Naive B cell (primary cell): ENCODE data around the gene INO80E. TPM values are rescaled to one million over a fixed set of nuclear protein-coding genes. Genes with fewer than 3 reads are reported as not detected.
"Not testable (repeated sequence)": the region's sequence is repeated elsewhere in the genome, so short reads cannot be mapped to it uniquely, and the experiment has no call there.

Source experiments
- ATAC-seq, 2 donors: fragments of 150-1000 bp; cut with Tn5 transposase; 2 replicates each; pipeline ENCODE4 v1.10.0; 2021; ENCODE audit warnings: low read depth in 2 of 2, mild to moderate bottlenecking in 2 of 2, moderate library complexity in 2 of 2
- DNase-seq: peaks from one replicate; pipeline ENCODE4 v3.0.0; 2022
- H3K27ac Mint-ChIP-seq, 6 donors: one replicate each; pipeline ENCODE4 v1.8.0; 2020 to 2022; ENCODE audit warnings: mild to moderate bottlenecking in 6 of 6, mixed read lengths in 6 of 6, moderate library complexity in 5 of 6, inconsistent platforms in 2 of 6
- H3K27me3 Mint-ChIP-seq, 3 donors: one replicate each; pipeline ENCODE4 v1.8.0; 2021 to 2022; ENCODE audit warnings: mixed read lengths in 3 of 3, mild to moderate bottlenecking in 1 of 3
- H3K36me3 Mint-ChIP-seq, 2 donors: one replicate each; pipeline ENCODE4 v1.8.0; 2020 to 2022; ENCODE audit warnings: mixed read lengths in 2 of 2, inconsistent platforms in 1 of 2, mild to moderate bottlenecking in 1 of 2
- H3K4me1 Mint-ChIP-seq, 3 donors: one replicate each; pipeline ENCODE4 v1.8.0; 2020 to 2022; ENCODE audit warnings: mixed read lengths in 3 of 3, inconsistent platforms in 1 of 3, mild to moderate bottlenecking in 1 of 3, moderate library complexity in 1 of 3
- H3K4me3 Mint-ChIP-seq, 8 donors: one replicate each; pipeline ENCODE4 v1.8.0; 2020 to 2022; ENCODE audit warnings: mild to moderate bottlenecking in 8 of 8, mixed read lengths in 8 of 8, moderate library complexity in 8 of 8, inconsistent platforms in 2 of 8
- H3K9me3 Mint-ChIP-seq, 7 donors: one replicate each; pipeline ENCODE4 v1.8.0; 2020 to 2022; ENCODE audit warnings: mixed read lengths in 7 of 7, mild to moderate bottlenecking in 5 of 7, inconsistent platforms in 2 of 7, moderate library complexity in 1 of 7
- polyA plus RNA-seq, 6 donors: library from polyadenylated mRNA; unstranded; fragments of 300-500 nt; fragmentation: Illumina TruSeq; gene quantifications; one replicate each; pipeline ENCODE4 v1.2.3, GENCODE V29; 2021; ENCODE audit warnings: low read depth in 6 of 6

INO80E gene, protein sequence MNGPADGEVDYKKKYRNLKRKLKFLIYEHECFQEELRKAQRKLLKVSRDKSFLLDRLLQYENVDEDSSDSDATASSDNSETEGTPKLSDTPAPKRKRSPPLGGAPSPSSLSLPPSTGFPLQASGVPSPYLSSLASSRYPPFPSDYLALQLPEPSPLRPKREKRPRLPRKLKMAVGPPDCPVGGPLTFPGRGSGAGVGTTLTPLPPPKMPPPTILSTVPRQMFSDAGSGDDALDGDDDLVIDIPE
- 1 to 10 TPM; 2.1 to 8.7 (median 6.9) TPM for polyA plus RNA-seq

DNA sequence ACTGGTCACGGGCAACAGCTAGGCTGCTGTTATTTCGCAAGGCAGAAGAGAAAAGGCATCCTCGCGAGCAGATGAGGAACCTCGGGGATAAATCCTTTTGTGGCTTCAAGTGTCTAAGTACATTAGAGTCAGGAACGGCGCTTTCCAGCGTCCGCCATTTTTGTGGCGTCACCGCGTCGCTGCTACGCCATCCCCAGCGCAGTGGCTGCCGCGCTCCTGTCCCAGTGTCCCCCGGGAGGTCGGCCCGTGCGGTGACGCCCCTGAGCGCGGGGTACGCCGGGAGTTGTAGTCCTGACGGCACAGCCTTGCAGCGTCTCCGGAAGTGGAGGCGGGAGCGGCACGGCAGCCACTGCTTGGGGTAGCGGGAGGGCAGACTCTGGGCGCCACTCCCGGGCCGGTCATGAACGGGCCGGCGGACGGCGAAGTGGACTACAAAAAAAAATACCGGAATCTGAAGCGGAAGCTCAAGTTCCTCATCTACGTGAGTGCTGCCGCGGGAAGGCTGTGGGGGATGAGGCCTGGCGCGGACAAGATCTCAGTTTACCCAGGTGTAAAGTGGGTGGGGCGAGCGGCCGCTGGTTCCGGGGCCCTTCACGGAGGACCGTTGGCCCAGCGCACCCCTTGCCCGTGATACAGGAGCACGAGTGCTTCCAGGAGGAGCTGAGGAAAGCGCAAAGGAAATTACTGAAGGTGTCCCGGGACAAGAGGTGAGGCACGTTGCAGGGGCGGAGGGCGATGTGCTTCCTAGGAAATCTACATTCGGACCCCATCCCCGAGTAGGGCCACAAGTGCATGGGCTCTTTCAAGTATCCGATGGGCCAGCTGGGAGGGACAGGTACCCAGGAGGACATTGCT lies at the start of gene INO80E:
Gene INO80E, plus strand, starts transcription at position 331 of the 855 bp plus-strand sequence. Its CDS starts 70 bp downstream, at position 401.
- Mint-ChIP-seq H3K4me1 (peaks cover 34 to 47% (median 45%) of the 10 kb centered on the region in 3 donors), H3K27me3 (no peaks in the 10 kb centered on the region), H3K4me3 (peak within 1 kb of the TSS; percentile 95 to 99 (median 98)), H3K36me3 (peaks cover 0 to 8% of the 10 kb centered on the region in 2 donors), H3K27ac (peak within 1 kb of the TSS; percentile 95 to 99 (median 98)), H3K9me3 (no peaks in the 10 kb centered on the region)
- peak; percentile 94 to 95 for ATAC-seq
- peak; percentile 99 for DNase-seq

DNA sequence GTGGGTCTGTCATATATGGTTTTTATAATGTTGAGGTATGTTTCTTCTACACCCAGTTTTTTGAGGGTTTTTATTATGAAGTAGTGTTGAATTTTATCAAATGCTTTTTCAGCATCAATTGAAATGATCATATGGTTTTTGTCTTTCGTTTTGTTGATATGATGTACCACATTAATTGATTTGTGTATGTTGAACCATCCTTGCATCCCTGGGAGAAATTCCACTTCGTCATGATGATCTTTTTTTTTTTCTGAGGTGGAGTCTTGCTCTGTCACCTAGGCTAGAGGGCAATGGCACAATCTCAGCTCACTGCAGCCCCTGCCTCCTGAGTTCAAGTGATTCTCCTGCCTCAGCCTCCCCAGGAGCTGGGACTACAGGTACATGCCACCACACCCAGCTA lies 48.1 kb upstream of the INO80E start:
- ATAC-seq (no peak), DNase-seq (no peak)
- H3K27ac Mint-ChIP-seq = peak overlapping the region in 1 of 6 donors; percentile 27
- peaks cover 0 to 15% (median 10%) of the 10 kb centered on the region in 3 donors for H3K27me3 Mint-ChIP-seq
- peaks cover 0 to 11% of the 10 kb centered on the region in 2 donors for H3K36me3 Mint-ChIP-seq
- peaks cover 3 to 17% (median 12%) of the 10 kb centered on the region in 7 donors for H3K9me3 Mint-ChIP-seq
- H3K4me3 Mint-ChIP-seq = no peak overlapping the region
- H3K4me1 Mint-ChIP-seq = no peaks in the 10 kb centered on the region

DNA sequence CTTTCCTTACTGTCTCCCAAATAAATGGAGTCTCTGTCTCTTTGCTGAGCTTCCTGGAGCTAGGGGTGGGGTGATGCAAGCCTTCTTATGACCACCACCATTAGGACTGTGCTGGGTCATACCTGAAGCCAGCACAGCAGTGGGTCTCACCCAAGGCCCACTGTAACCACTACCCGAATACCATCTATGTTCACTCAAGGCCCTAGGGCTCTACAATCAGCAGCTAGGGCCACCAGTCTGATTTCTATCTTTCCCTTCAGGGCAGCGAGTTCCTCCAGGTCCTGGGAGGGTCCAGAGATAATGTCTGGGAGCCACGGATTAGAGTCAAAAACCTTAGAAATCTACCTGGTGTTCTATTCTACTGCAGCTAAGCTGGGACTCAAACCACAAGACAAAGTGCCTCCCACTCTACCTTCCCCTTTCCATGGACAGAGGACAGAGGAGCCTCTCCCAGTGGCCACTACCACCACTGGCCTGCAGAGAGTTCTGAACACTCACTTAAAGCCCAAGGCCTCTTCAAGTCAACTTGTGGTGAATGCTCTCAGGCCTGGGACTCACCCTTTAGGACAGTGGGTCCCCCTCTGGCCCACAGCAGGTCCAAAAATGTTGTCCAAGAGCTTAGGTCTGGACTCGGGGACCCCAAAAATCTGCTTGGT lies 45.1 kb upstream of the INO80E start:
- Mint-ChIP-seq H3K27me3 (peaks cover 0 to 15% (median 10%) of the 10 kb centered on the region in 3 donors), H3K9me3 (peaks cover 3 to 17% (median 12%) of the 10 kb centered on the region in 7 donors), H3K4me1 (no peaks in the 10 kb centered on the region), H3K4me3 (peak overlapping the region in 1 of 8 donors; percentile 12), H3K36me3 (peaks cover 0 to 11% of the 10 kb centered on the region in 2 donors), H3K27ac (no peak overlapping the region)
- no peak for DNase-seq
- ATAC-seq = no peak

DNA sequence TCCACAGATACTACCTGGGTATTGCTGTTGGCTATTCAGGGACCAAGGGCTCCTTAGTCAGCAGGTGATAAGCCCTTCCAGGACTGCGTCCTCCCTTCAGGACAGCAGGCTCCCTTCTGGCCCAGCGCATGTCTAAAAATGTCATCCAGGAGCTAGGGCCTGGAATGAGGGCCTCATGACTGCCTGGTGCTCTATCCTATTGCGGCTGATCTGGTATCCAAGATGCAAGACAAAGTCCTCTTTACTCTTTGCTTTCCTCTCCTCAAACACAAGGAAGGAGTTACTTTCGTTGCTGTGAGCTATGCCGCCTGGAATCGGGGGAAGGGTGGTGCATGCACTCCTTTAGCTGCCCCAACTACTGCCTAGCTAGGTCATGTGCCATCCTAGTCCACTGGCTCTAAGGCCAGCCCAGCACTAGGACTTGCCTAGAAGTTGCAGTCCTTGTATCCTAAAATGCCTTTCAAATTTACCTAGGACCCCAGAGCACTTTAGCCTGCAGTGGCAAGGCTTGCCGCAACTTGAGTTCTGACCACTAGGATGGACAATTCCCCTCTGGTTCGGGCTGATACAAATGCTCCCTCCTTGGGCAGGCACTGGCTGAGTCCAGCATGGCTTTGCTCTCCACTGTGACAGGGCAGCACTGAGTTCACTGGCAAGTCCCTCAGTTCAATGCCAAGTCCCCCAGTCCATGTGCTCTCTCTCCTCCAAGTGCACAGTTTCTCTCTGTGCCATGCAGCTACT lies 44.2 kb upstream of the INO80E start:
- peaks cover 0 to 11% of the 10 kb centered on the region in 2 donors for H3K36me3 Mint-ChIP-seq
- H3K4me1 Mint-ChIP-seq = no peaks in the 10 kb centered on the region
- no peak overlapping the region for H3K27ac Mint-ChIP-seq
- peaks cover 3 to 17% (median 12%) of the 10 kb centered on the region in 7 donors for H3K9me3 Mint-ChIP-seq
- H3K27me3 Mint-ChIP-seq = peaks cover 0 to 15% (median 10%) of the 10 kb centered on the region in 3 donors
- ATAC-seq (no peak), DNase-seq (no peak)
- H3K4me3 Mint-ChIP-seq = no peak overlapping the region

DNA sequence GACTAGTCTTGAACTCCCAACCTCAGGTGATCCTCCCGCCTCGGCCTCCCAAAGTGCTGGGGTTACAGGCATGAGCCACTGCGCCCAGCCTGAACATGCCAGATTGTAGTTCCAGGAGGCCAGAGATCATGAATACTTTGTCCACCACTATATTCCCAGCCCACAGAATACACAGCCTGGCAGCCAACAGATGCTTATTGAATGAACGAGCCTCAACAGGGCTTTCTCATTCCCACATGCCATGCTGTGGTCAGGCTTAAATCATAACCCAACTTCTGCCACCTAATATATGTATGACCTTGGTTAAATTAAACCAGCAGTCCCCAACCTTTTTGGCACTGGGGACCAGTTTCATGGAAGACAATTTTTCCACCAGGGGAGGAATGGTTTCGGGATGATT lies 37.3 kb upstream of the INO80E start:
- no peaks in the 10 kb centered on the region for H3K27me3 Mint-ChIP-seq
- H3K4me1 Mint-ChIP-seq = peaks cover 15 to 19% (median 16%) of the 10 kb centered on the region in 3 donors
- no peak overlapping the region for H3K27ac Mint-ChIP-seq
- H3K9me3 Mint-ChIP-seq = peaks cover 0 to 2% (median 0%) of the 10 kb centered on the region in 7 donors
- no peak overlapping the region for H3K4me3 Mint-ChIP-seq
- DNase-seq (no peak), ATAC-seq (no peak)
- H3K36me3 Mint-ChIP-seq = no peaks in the 10 kb centered on the region

DNA sequence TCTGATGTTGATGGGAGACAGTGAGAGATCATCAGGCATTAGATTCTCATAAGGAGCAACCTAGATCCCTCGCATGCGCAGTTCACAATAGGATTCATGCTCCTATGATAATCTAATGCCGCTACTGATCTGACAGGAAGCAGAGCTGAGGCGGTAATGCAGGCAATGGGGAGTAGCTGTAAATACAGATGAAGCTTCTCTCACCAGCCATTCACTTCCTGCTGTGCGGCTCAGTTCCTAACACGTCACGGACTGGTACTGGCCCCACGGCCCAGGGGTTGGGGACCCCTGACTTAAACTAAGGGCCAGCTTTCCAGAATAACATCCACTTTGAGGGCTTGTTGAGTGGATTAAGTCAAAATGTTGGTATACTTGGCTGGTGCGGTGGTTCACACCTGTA lies 36.7 kb upstream of the INO80E start:
- DNase-seq (no peak), ATAC-seq (no peak)
- Mint-ChIP-seq H3K27me3 (no peaks in the 10 kb centered on the region), H3K4me3 (peak overlapping the region in 1 of 8 donors; percentile 74), H3K27ac (no peak overlapping the region), H3K36me3 (no peaks in the 10 kb centered on the region), H3K9me3 (peaks cover 0 to 2% (median 0%) of the 10 kb centered on the region in 7 donors), H3K4me1 (peaks cover 15 to 19% (median 16%) of the 10 kb centered on the region in 3 donors)

DNA sequence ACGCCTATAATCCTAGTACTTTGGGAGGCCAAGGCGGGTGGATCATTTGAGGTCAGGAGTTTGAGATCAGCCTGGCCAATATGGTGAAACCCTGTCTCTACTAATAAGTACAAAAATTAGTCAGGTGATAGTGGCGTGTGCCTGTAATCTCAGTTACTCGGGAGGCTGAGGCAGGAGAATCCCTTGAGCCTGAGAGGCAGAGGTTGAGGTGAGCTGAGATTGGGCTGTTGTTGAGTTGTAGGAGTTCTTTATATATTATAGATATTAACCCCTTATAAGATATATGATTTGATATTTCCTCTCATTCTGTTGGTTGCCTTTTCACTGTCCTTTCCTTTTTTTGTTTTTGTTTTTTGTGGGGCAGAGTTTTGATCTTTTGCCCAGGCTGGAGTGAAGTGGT lies 36.2 kb upstream of the INO80E start:
- not testable (repeated sequence) for ATAC-seq, H3K27me3 Mint-ChIP-seq, H3K9me3 Mint-ChIP-seq, H3K36me3 Mint-ChIP-seq, DNase-seq
- Mint-ChIP-seq H3K27ac (peak overlapping the region in 1 of 6 donors; percentile 15), H3K4me3 (peak overlapping the region in 4 of 8 donors; percentile 23 to 74 (median 64)), H3K4me1 (peaks cover 15 to 21% (median 16%) of the 10 kb centered on the region in 3 donors)

DNA sequence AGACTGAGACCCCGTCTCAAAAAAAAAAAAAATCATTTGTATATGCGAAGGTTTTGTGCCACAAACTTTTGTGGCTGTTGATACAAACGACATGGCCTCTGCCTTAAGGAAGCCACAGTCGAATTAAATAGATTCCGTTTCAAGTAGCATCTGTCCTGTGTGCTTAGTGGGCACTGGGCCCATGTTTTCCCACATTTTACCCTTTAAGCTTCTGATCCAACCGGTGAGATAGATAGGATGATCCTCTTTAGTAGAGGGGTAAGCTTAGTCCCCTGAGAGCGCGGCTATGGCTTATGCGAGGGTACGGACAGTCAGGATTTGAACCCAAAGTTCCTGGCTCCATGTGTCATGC lies 34.9 kb upstream of the INO80E start:
- no peaks in the 10 kb centered on the region for H3K27me3 Mint-ChIP-seq
- peak overlapping the region; percentile 53 to 93 (median 72) for H3K27ac Mint-ChIP-seq
- H3K4me1 Mint-ChIP-seq = peaks cover 15 to 21% (median 16%) of the 10 kb centered on the region in 3 donors
- H3K9me3 Mint-ChIP-seq = no peaks in the 10 kb centered on the region
- H3K36me3 Mint-ChIP-seq = peaks cover 0 to 3% of the 10 kb centered on the region in 2 donors
- DNase-seq (no peak), ATAC-seq (no peak)
- H3K4me3 Mint-ChIP-seq = peak overlapping the region; percentile 87 to 98 (median 93)

DNA sequence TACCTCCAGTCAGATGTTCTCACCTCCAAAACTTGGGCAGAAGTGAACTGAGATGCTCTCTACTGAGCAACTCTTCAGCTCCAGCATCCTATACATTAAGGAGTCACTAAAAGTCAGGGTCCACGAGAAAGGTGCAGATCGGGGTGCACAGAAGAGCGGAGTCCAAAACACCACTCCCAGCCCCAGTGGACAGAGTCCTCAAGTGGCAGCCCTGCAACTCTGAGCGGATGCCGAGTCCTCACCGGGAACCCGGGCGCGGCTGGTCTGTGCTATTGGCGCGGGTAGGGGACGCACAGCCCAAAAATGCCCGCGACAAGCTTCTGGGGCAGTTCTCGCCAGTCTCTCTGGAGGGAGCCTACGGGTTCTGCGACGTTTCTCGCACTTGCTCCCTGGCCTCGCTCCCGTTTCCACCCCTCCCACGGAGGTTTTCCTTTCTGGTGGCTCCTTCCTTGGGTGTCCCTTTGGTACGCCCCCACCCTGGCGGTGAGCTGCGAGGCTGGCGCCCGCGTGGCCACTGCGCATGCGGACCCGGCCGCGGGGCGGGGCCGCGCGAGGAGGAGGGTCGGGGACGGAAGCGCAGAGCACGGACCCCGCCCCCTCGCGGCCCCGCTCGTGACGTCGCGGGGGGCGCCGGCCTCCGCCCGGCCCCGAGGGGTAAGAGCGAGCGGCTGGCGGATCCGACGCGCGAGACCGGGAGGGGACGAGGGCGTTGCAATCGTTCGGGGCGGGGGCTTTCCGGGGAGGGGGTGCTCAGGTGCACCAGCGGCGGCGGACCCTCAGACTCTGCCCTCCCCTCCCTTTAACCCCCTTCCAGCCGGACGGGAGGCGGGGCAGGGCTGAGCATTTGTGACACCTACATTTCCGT lies 34.3 kb upstream of the INO80E start, which contains the start of gene TMEM219:
Gene TMEM219, plus strand, starts transcription at position 601 of the 865 bp plus-strand sequence. CDS start 1,065 bp downstream, outside the sequence.
- ATAC-seq = peak; percentile 85 to 88
- Mint-ChIP-seq H3K27me3 (no peaks in the 10 kb centered on the region), H3K9me3 (no peaks in the 10 kb centered on the region), H3K4me3 (peak within 1 kb of the TSS; percentile 87 to 98 (median 94)), H3K27ac (peak within 1 kb of the TSS; percentile 81 to 96 (median 94)), H3K36me3 (peaks cover 0 to 4% of the 10 kb centered on the region in 2 donors), H3K4me1 (peaks cover 15 to 21% (median 16%) of the 10 kb centered on the region in 3 donors)
- DNase-seq = peak; percentile 96

DNA sequence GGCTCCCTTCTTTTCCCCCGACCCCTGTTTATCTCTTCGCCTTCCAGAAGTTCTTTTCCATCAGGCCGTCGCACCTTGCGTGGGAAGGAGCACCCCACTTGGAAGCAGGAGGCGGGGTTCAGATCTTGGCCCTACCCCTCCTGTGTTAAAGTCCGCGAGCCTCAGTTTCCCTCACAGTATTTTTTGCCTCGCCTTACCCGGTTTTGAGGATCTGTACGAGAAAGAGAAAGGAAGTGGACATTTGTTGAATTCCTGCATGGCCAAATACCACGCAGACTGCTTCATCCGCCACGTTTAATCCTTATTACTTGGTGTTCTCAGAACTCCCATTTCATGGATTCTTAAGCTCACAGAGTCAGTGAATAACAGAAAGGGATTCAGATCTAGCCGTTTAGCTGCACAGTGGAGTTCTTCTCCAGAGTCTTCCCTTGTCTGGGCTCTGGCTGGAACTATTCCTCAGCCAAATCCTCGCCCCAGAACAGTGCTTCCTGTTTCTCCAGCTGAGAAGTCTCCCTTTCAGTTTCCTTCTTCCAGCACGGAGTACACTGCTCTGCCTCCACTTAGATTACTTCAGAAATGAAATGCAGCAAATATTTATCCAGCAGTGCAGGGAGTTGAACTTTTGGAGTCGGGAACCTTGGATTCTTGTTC lies 33.6 kb upstream of the INO80E start:
- Mint-ChIP-seq H3K27me3 (no peaks in the 10 kb centered on the region), H3K27ac (peak overlapping the region; percentile 81 to 96 (median 94)), H3K4me3 (peak overlapping the region; percentile 87 to 98 (median 92)), H3K4me1 (peaks cover 15 to 21% (median 16%) of the 10 kb centered on the region in 3 donors), H3K9me3 (no peaks in the 10 kb centered on the region), H3K36me3 (peaks cover 0 to 4% of the 10 kb centered on the region in 2 donors)
- DNase-seq = peak; percentile 25
- no peak for ATAC-seq

DNA sequence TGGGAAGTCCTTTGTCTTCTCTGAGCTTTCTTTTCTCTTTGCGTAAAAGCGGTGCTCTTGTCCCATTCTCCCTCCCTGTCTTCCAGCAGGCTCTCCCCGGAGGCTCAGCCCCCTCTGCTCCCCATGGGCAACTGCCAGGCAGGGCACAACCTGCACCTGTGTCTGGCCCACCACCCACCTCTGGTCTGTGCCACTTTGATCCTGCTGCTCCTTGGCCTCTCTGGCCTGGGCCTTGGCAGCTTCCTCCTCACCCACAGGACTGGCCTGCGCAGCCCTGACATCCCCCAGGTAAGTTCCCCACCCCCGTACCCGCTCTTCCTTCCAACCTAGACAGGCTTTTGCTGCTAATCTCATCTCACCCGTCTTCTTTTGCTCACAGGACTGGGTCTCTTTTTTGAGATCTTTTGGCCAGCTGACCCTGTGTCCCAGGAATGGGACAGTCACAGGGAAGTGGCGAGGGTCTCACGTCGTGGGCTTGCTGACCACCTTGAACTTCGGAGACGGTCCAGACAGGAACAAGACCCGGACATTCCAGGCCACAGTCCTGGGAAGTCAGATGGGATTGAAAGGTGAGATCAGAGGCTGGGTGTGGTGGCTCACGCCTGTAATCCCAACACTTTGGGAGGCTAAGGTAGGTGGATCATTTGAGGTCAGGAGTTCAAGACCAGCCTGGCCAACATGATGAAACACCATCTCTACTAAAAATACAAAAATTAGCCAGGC lies 32.9 kb upstream of the INO80E start:
- peak overlapping the region; percentile 73 to 98 (median 92) for H3K4me3 Mint-ChIP-seq
- H3K36me3 Mint-ChIP-seq = peaks cover 0 to 4% of the 10 kb centered on the region in 2 donors
- H3K27me3 Mint-ChIP-seq = no peaks in the 10 kb centered on the region
- peaks cover 15 to 21% (median 16%) of the 10 kb centered on the region in 3 donors for H3K4me1 Mint-ChIP-seq
- ATAC-seq (no peak), DNase-seq (no peak)
- peak overlapping the region in 5 of 6 donors; percentile 63 to 96 (median 92) for H3K27ac Mint-ChIP-seq
- no peaks in the 10 kb centered on the region for H3K9me3 Mint-ChIP-seq
